ENCODE measurements around the gene LYRM2.

DNA sequence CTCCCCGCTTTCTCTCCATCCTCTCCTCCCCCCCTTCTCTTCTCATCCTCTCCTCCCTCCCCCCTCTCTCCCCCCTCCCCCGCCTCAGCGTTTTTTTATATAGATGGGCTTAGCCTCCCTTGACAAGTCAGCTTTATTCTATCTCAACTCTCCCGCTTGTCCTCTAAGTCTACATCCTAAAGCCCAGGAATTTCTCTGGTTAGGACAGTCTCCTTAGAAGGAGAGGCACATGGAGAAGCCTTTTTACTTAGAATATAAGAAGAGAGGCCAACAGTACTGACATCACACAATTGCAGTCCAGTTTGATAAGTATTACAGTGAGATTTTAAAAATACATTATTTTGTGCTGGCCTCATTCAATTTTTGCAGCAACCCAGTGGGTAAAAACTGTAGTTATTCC is 83.5 kb downstream of the LYRM2 start:
- TF ChIP-seq POLR2A (IDR thresholded peaks at IDR 0.05; ENCODE audit: low read length) (no peak), GATA1 (IDR thresholded peaks at IDR 0.05; ENCODE audit: low read depth, low read length) (no peak)

Measured in erythroblast (primary cell).